Activated naive CD4-positive, alpha-beta T cell treated with anti-CD3 and anti-CD28 coated beads for 36 hours (primary cell): ENCODE results near the gene POU6F2. TPM values are rescaled to one million over a fixed set of nuclear protein-coding genes. Genes with fewer than 3 reads are reported as not detected.
"Not testable (repeated sequence)": the region's sequence is repeated elsewhere in the genome, so short reads cannot be mapped to it uniquely, and the experiment has no call there.

ENCODE experiments used
- CTCF ChIA-PET: fragments of 350-600 bp; sonication (Branson Sonifier 250); formaldehyde crosslinking; loops from one replicate; lab custom pipeline; 2021; ENCODE audit warnings: antibody characterized with exemption; lab: Charles Lee
- DNase-seq: peaks from one replicate; pipeline ENCODE4 v3.0.0-alpha.2; 2020
- H3K27ac Mint-ChIP-seq: one replicate; pipeline ENCODE4 v1.8.0; 2021; ENCODE audit warnings: mild to moderate bottlenecking, mixed read lengths
- H3K27me3 Mint-ChIP-seq: one replicate; pipeline ENCODE4 v1.8.0; 2021; ENCODE audit warnings: low read depth, mixed read lengths
- H3K36me3 Mint-ChIP-seq: one replicate; pipeline ENCODE4 v1.8.0; 2021; ENCODE audit warnings: low read depth, mixed read lengths
- H3K4me1 Mint-ChIP-seq: one replicate; pipeline ENCODE4 v1.8.0; 2021; ENCODE audit warnings: low read depth, mixed read lengths
- H3K4me3 Mint-ChIP-seq: one replicate; pipeline ENCODE4 v1.8.0; 2021; ENCODE audit warnings: mild to moderate bottlenecking, moderate library complexity, mixed read lengths
- H3K9me3 Mint-ChIP-seq: one replicate; pipeline ENCODE4 v1.8.0; 2021; ENCODE audit warnings: mixed read lengths
- intact Hi-C: fragments of 100-400 bp; cut with micrococcal nuclease; formaldehyde crosslinking; loops from one replicate; pipeline ENCODE4 v1.15.1; 2023
- total RNA-seq, 2 experiments: library from RNA; stranded (reverse); gene quantifications; one replicate each; pipeline ENCODE4 v1.2.3, GENCODE V29; 2021

POU6F2 gene
- total RNA-seq, 2 experiments from 2014 or later, result not detected

- Mint-ChIP-seq H3K36me3 (no peaks in the 10 kb centered on the region), H3K9me3 (no peaks in the 10 kb centered on the region), H3K27me3 (peaks cover 2% of the 10 kb centered on the region), H3K27ac (no peak overlapping the region), H3K4me1 (no peaks in the 10 kb centered on the region), H3K4me3 (no peak overlapping the region)
- DNase-seq, result no peak
- intact Hi-C loops, result no loop called here
- CTCF ChIA-PET, result no interaction called here
These were observed 336.3 kb downstream of the POU6F2 start for GRCh38 chr7:39313974-39314373.

GRCh38 chr7:39317107-39317506 is 339.4 kb downstream of the POU6F2 start:
- Mint-ChIP-seq H3K27me3 (peaks cover 2% of the 10 kb centered on the region), H3K27ac (no peak overlapping the region), H3K9me3 (no peaks in the 10 kb centered on the region), H3K4me3 (no peak overlapping the region), H3K36me3 (no peaks in the 10 kb centered on the region), H3K4me1 (no peaks in the 10 kb centered on the region)
- intact Hi-C loops, result no loop called here
- DNase-seq, result no peak
- CTCF ChIA-PET, result no interaction called here

DNA sequence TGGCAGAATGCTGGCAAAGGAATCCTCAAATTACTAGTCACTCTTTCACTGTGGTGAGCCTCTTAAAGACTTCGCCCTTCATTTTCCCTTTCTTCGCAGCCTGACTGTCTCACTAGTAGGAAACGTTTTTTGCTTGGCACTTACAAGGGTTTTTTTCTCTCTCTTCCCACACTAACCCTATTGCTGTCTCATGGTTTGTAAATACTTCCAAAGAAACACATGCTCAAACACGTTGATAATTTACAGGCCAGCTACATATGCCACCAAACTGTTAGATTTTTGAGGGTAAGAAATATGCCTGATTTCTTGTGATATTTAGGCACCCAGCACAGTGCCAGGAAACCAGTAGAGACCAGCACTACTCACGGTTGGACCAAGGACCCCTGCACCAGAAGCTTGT is 340.2 kb downstream of the POU6F2 start:
- H3K27me3 Mint-ChIP-seq, result peaks cover 2% of the 10 kb centered on the region
- no peak overlapping the region for H3K4me3 Mint-ChIP-seq
- intact Hi-C loops, result no loop called here
- H3K36me3 Mint-ChIP-seq, result no peaks in the 10 kb centered on the region
- H3K27ac Mint-ChIP-seq, result no peak overlapping the region
- no peak for DNase-seq
- no peaks in the 10 kb centered on the region for H3K9me3 Mint-ChIP-seq
- CTCF ChIA-PET, result no interaction called here
- H3K4me1 Mint-ChIP-seq, result no peaks in the 10 kb centered on the region

- H3K36me3 Mint-ChIP-seq, result no peaks in the 10 kb centered on the region
- peaks cover under 1% of the 10 kb centered on the region for H3K27me3 Mint-ChIP-seq
- CTCF ChIA-PET, result no interaction called here
- no peaks in the 10 kb centered on the region for H3K9me3 Mint-ChIP-seq
- intact Hi-C loops, result no loop called here
- no peak for DNase-seq
- no peak overlapping the region for H3K4me3 Mint-ChIP-seq
- H3K27ac Mint-ChIP-seq, result no peak overlapping the region
- H3K4me1 Mint-ChIP-seq, result no peaks in the 10 kb centered on the region
These were observed 343.5 kb downstream of the POU6F2 start for GRCh38 chr7:39321245-39321644.

DNA sequence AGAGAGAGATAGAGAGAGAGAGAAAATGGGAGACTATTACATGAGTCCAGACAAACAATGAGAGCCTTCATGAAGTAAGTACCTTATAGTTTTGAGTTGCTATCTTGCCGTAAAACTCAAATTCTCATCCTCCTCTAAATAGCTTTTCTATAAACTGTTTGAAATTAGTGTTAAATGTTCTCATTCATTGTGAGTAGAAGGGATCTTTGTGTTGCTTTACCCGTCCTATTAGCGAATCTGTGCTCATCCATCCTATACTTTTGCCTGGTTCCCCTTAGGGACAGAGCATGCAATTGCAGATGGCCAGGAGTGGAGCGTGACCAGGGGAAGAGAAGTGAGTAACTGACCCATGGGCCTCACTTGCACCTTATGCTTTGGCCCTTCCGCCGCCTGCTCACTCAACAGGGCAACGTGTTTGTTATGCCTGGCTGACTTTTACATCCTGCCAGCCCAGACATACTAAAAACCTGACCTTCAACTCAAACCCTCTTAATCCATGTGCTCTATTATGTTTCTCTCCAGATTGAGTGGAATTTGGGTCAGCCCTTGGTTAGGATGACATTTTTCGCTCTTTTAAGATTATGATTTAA is 344.3 kb downstream of the POU6F2 start:
- H3K4me1 Mint-ChIP-seq, result no peaks in the 10 kb centered on the region
- no peaks in the 10 kb centered on the region for H3K36me3 Mint-ChIP-seq
- peaks cover 3% of the 10 kb centered on the region for H3K27me3 Mint-ChIP-seq
- H3K9me3 Mint-ChIP-seq, result no peaks in the 10 kb centered on the region
- H3K4me3 Mint-ChIP-seq, result no peak overlapping the region
- intact Hi-C loops, result no loop called here
- CTCF ChIA-PET, result no interaction called here
- no peak for DNase-seq
- no peak overlapping the region for H3K27ac Mint-ChIP-seq

DNA sequence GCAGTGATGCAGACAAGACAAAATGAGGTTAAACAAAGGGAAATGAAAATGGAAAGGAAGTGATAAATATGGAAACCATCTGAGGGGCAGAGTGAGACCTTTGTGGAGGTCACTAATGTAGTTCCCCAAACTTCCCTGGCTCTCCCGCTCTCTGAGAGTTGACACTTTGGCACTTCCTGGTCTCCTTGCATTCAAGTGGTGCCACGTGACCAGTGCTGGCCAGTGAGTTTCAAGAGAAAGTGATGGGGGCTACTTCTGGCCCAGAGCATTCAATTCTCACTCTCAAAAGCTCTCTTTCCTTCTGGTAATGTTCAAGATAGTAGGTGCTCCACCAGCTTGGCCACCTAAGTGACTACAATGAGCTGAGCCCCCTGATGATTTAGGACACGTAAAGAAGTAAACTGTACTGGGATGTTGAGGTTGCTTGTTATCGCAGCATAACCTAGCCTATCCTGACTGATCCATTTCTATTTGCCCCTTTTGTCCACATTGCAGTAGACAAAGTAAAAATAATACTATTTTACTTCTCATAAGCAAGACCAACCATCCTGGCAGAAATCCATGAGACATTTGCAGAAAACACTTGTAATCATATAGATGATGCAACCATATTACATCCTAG is 346.5 kb downstream of the POU6F2 start:
- H3K27ac Mint-ChIP-seq, result no peak overlapping the region
- no peaks in the 10 kb centered on the region for H3K9me3 Mint-ChIP-seq
- no peaks in the 10 kb centered on the region for H3K4me1 Mint-ChIP-seq
- DNase-seq, result no peak
- no peaks in the 10 kb centered on the region for H3K36me3 Mint-ChIP-seq
- intact Hi-C loops, result no loop called here
- CTCF ChIA-PET, result no interaction called here
- no peak overlapping the region for H3K4me3 Mint-ChIP-seq
- peaks cover 3% of the 10 kb centered on the region for H3K27me3 Mint-ChIP-seq

DNA sequence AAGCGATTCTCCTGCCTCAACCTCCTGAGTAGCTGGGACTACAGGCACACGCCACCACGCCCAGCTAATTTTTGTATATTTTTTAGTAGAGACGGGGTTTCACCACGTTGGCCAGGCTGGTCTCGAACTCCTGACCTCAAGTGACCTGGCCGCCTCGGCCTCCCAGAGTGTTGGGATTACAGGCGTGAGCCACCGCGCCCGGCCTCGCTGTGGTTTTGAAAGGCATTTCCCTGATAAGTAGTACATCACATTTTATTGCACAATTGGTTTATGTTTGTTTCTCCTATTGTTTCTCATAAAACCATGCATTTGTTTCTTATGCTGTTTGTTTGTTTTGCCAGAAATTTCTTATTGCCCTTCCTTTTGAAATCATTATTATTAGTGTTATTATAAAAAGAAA is 353.9 kb downstream of the POU6F2 start:
- H3K4me3 Mint-ChIP-seq, H3K4me1 Mint-ChIP-seq, CTCF ChIA-PET, H3K9me3 Mint-ChIP-seq, H3K27ac Mint-ChIP-seq, intact Hi-C loops, H3K36me3 Mint-ChIP-seq, DNase-seq, H3K27me3 Mint-ChIP-seq: not testable (repeated sequence)

DNA sequence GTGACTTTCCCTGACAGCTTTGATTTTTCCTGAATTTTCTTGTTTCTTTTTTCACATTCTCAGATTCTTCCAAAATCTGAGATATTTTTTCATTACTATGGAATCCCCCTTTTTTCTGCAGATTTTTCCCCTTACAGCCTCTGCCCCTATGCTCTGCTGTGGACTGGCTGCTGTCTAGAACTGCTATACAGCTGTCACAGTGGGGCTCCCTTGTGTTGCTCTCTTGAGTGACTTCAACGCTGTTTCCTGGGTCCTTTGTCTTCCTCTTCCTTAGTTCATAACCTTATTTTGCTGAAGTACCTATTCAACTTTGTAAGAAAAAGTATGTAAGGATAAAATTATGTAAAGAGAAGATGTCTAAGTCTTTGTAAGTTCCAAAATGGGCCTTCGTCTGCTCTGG is 354.4 kb downstream of the POU6F2 start:
- no peak for DNase-seq
- Mint-ChIP-seq H3K4me1 (no peaks in the 10 kb centered on the region), H3K27me3 (peaks cover 3% of the 10 kb centered on the region), H3K27ac (no peak overlapping the region), H3K9me3 (no peaks in the 10 kb centered on the region), H3K36me3 (no peaks in the 10 kb centered on the region), H3K4me3 (no peak overlapping the region)
- CTCF ChIA-PET, result no interaction called here
- intact Hi-C loops, result no loop called here

- DNase-seq, result no peak
- Mint-ChIP-seq H3K4me3 (no peak overlapping the region), H3K4me1 (no peaks in the 10 kb centered on the region), H3K27ac (no peak overlapping the region), H3K27me3 (peaks cover 3% of the 10 kb centered on the region), H3K36me3 (no peaks in the 10 kb centered on the region), H3K9me3 (no peaks in the 10 kb centered on the region)
- intact Hi-C loops, result no loop called here
- CTCF ChIA-PET, result no interaction called here
These were observed 356.0 kb downstream of the POU6F2 start for GRCh38 chr7:39333701-39334100.

- H3K36me3 Mint-ChIP-seq, result no peaks in the 10 kb centered on the region
- no peak overlapping the region for H3K4me3 Mint-ChIP-seq
- H3K27me3 Mint-ChIP-seq, result no peaks in the 10 kb centered on the region
- H3K27ac Mint-ChIP-seq, result no peak overlapping the region
- no peak for DNase-seq
- CTCF ChIA-PET, result no interaction called here
- no peaks in the 10 kb centered on the region for H3K9me3 Mint-ChIP-seq
- intact Hi-C loops, result no loop called here
- H3K4me1 Mint-ChIP-seq, result no peaks in the 10 kb centered on the region
These were observed 358.7 kb downstream of the POU6F2 start for GRCh38 chr7:39336442-39336841.

GRCh38 chr7:39338716-39339115 is 361.0 kb downstream of the POU6F2 start:
- Mint-ChIP-seq H3K27ac (no peak overlapping the region), H3K9me3 (no peaks in the 10 kb centered on the region), H3K4me3 (no peak overlapping the region), H3K27me3 (no peaks in the 10 kb centered on the region), H3K4me1 (no peaks in the 10 kb centered on the region), H3K36me3 (no peaks in the 10 kb centered on the region)
- intact Hi-C loops, result no loop called here
- CTCF ChIA-PET, result no interaction called here
- DNase-seq, result no peak

- intact Hi-C loops, result no loop called here
- CTCF ChIA-PET, result no interaction called here
- H3K36me3 Mint-ChIP-seq, result no peaks in the 10 kb centered on the region
- H3K27ac Mint-ChIP-seq, result no peak overlapping the region
- H3K4me1 Mint-ChIP-seq, result no peaks in the 10 kb centered on the region
- no peak for DNase-seq
- no peaks in the 10 kb centered on the region for H3K9me3 Mint-ChIP-seq
- H3K27me3 Mint-ChIP-seq, result no peaks in the 10 kb centered on the region
- no peak overlapping the region for H3K4me3 Mint-ChIP-seq
These were observed 361.9 kb downstream of the POU6F2 start for GRCh38 chr7:39339591-39339990.

DNA sequence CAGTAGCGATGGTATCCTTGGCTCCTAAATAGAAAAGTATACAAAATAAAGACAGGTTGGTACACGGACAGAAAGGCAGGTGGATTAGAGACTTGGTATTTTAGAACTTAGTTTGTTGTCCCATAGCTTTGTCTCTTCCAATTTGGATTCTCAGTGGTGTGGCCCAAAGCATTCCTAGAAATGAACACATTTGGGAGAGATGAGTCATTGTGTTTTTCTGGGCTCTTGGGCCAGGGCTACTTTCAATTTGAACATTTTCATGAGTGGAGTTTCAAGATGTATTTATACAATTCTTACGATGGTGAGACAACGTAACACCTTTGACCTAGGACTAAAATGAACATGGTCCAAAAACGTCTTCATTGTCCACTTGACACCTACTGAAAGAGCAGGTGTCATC is 363.4 kb downstream of the POU6F2 start:
- intact Hi-C loops, result no loop called here
- no peaks in the 10 kb centered on the region for H3K9me3 Mint-ChIP-seq
- H3K4me3 Mint-ChIP-seq, result no peak overlapping the region
- no peaks in the 10 kb centered on the region for H3K4me1 Mint-ChIP-seq
- CTCF ChIA-PET, result interaction anchor here (0.7 kb wide), 1 partner anchor 33 kb away, joined by 4 read pairs; no protein-coding TSS in a partner anchor
- DNase-seq, result no peak
- H3K27me3 Mint-ChIP-seq, result no peaks in the 10 kb centered on the region
- no peaks in the 10 kb centered on the region for H3K36me3 Mint-ChIP-seq
- H3K27ac Mint-ChIP-seq, result no peak overlapping the region
